CD14-positive monocyte (primary cell): ENCODE data around the gene HOXA5. TPM values are rescaled to one million over a fixed set of nuclear protein-coding genes. Genes with fewer than 3 reads are reported as not detected.
A peak's percentile ranks its signal among the peaks of the same experiment; 100 is the strongest.

Experiments
- DNase-seq, 3 donors: peaks; one replicate each; pipeline ENCODE4 v3.0.0-alpha.2; 2011 to 2022
- H2AFZ ChIP-seq: 2 replicates; pipeline ENCODE4 v1.6.0; 2012; ENCODE audit warnings: mild to moderate bottlenecking, low read depth, low read length, inconsistent platforms; ENCODE audit not compliant: insufficient read depth, poor library complexity, severe bottlenecking
- H3K27ac ChIP-seq, 2 donors: 1 replicate in 1 of 2; 2 replicates in 1 of 2; pipeline ENCODE4 v1.5.1; 2012 to 2013; ENCODE audit warnings: low read length in 2 of 2, control low read depth in 1 of 2, inconsistent platforms in 1 of 2, low read depth in 1 of 2, mild to moderate bottlenecking in 1 of 2
- H3K27me3 ChIP-seq, 2 donors: one replicate each; pipeline versions ENCODE4 v1.6.0 to v1.6.1; 2011 to 2013; ENCODE audit warnings: low read length in 2 of 2; ENCODE audit not compliant: control insufficient read depth in 2 of 2, insufficient read depth in 2 of 2
- H3K36me3 ChIP-seq, 2 donors: replicated peaks in 1 of 2; 1 replicate in 1 of 2; 2 replicates in 1 of 2; pipeline versions ENCODE4 v1.5.1 to v1.6.1; 2012 to 2013; ENCODE audit warnings: low read length in 2 of 2, control low read depth in 1 of 2, inconsistent platforms in 1 of 2, mild to moderate bottlenecking in 1 of 2; ENCODE audit not compliant: insufficient read depth in 2 of 2, control insufficient read depth in 1 of 2
- H3K4me1 ChIP-seq, 2 donors: 1 replicate in 1 of 2; 2 replicates in 1 of 2; pipeline versions ENCODE4 v1.5.1 to v1.6.1; 2012 to 2013; ENCODE audit warnings: low read length in 2 of 2, control low read depth in 1 of 2, inconsistent platforms in 1 of 2, mild to moderate bottlenecking in 1 of 2, moderate library complexity in 1 of 2; ENCODE audit not compliant: insufficient read depth in 2 of 2, control insufficient read depth in 1 of 2
- H3K4me2 ChIP-seq: replicated peaks from 2 replicates; pipeline ENCODE3; 2012; ENCODE audit warnings: low read length, moderate library complexity, mild to moderate bottlenecking; ENCODE audit not compliant: poor library complexity, severe bottlenecking; ENCODE audit errors: extremely low read depth
- H3K4me3 ChIP-seq, 3 experiments: fragments of 200-600 bp in 1 of 3; sonication (generic) in 1 of 3; replicated peaks in 1 of 3; 1 replicate in 2 of 3; 2 replicates in 1 of 3; pipeline ENCODE4 v1.5.1; 2011 to 2013; ENCODE audit warnings: low read length in 3 of 3, mild to moderate bottlenecking in 3 of 3, control low read depth in 2 of 3, low read depth in 2 of 3, inconsistent platforms in 1 of 3, moderate library complexity in 1 of 3
- H3K79me2 ChIP-seq: 2 replicates; pipeline ENCODE4 v1.6.0; 2012; ENCODE audit warnings: mild to moderate bottlenecking, control low read depth, inconsistent platforms, low read length, moderate library complexity; ENCODE audit not compliant: insufficient read depth
- H3K9ac ChIP-seq: 2 replicates; pipeline ENCODE4 v1.6.0; 2017; ENCODE audit warnings: low read length, mild to moderate bottlenecking; ENCODE audit not compliant: insufficient read depth, poor library complexity, severe bottlenecking
- H3K9me3 ChIP-seq, 2 donors: replicated peaks in 1 of 2; 1 replicate in 1 of 2; 2 replicates in 1 of 2; pipeline versions ENCODE4 v1.5.1 to v1.6.1; 2012 to 2013; ENCODE audit warnings: low read length in 2 of 2, control low read depth in 1 of 2; ENCODE audit not compliant: control insufficient read depth in 1 of 2, insufficient read depth in 1 of 2
- H4K20me1 ChIP-seq: 2 replicates; pipeline ENCODE4 v1.6.0; 2012; ENCODE audit warnings: mild to moderate bottlenecking, low read length, control low read depth, moderate library complexity; ENCODE audit not compliant: insufficient read depth
- H3K27ac Mint-ChIP-seq, 7 donors: one replicate each; pipeline ENCODE4 v1.8.0; 2020; ENCODE audit warnings: mild to moderate bottlenecking in 7 of 7, mixed read lengths in 7 of 7, moderate library complexity in 6 of 7, inconsistent platforms in 2 of 7
- H3K27me3 Mint-ChIP-seq, 3 donors: one replicate each; pipeline ENCODE4 v1.8.0; 2021 to 2022; ENCODE audit warnings: low read depth in 3 of 3, mild to moderate bottlenecking in 3 of 3, mixed read lengths in 3 of 3, moderate library complexity in 3 of 3, inconsistent platforms in 1 of 3
- H3K36me3 Mint-ChIP-seq, 2 donors: one replicate each; pipeline ENCODE4 v1.8.0; 2020; ENCODE audit warnings: mixed read lengths in 2 of 2, inconsistent platforms in 1 of 2, mild to moderate bottlenecking in 1 of 2
- H3K4me1 Mint-ChIP-seq: one replicate; pipeline ENCODE4 v1.8.0; 2020; ENCODE audit warnings: mild to moderate bottlenecking, mixed read lengths
- H3K4me3 Mint-ChIP-seq, 2 donors: one replicate each; pipeline ENCODE4 v1.8.0; 2020; ENCODE audit warnings: mild to moderate bottlenecking in 2 of 2, mixed read lengths in 2 of 2, moderate library complexity in 1 of 2
- H3K9me3 Mint-ChIP-seq, 7 donors: one replicate each; pipeline ENCODE4 v1.8.0; 2020 to 2022; ENCODE audit warnings: mixed read lengths in 7 of 7, mild to moderate bottlenecking in 6 of 7, moderate library complexity in 6 of 7, inconsistent platforms in 2 of 7
- WGBS: methylation state at CpG from one replicate; pipeline ENCODE4 v1.1.5; 2013; ENCODE audit warnings: missing lambda C conversion rate; ENCODE audit not compliant: insufficient coverage; 5-methylcytosine and 5-hydroxymethylcytosine counted together
- intact Hi-C, 2 donors: fragments of 100-400 bp; cut with micrococcal nuclease; formaldehyde crosslinking; loops; one replicate each; pipeline versions ENCODE4 v1.15.0 to v1.15.1; 2023
- polyA plus RNA-seq, 3 donors: library from polyadenylated mRNA; depleted of rRNA in 1 of 3; unstranded in 2 of 3; stranded (reverse) in 1 of 3; fragments of 300-500 nt in 2 of 3; fragments of >200 nt in 1 of 3; fragmentation: Illumina TruSeq in 2 of 3; gene quantifications; 1 replicate in 2 of 3; 2 replicates in 1 of 3; pipeline ENCODE4 v1.2.3, GENCODE V29; 2012 to 2021
- TF ChIP-seq, protein P1 (sequence below): fragments of 200-600 bp; IDR thresholded peaks from one replicate; pipeline ENCODE4 v1.8.0; 2022; ENCODE audit warnings: antibody characterized with exemption, mild to moderate bottlenecking

HOXA5 gene
- polyA plus RNA-seq, 3 donors, result 0.85 to 3.0 (median 1.8) TPM

- no peak overlapping the region for H3K4me3 ChIP-seq
- intact Hi-C loops, result loop anchor here (10.0 kb wide), 1 partner anchor 58 kb away; no protein-coding TSS in a partner anchor
- no CpG with 5 or more reads among the region's 1 CpG for whole genome bisulfite sequencing
Observed at GRCh38 chr7:27092819-27093110, 50.7 kb downstream of the HOXA5 start.

DNA sequence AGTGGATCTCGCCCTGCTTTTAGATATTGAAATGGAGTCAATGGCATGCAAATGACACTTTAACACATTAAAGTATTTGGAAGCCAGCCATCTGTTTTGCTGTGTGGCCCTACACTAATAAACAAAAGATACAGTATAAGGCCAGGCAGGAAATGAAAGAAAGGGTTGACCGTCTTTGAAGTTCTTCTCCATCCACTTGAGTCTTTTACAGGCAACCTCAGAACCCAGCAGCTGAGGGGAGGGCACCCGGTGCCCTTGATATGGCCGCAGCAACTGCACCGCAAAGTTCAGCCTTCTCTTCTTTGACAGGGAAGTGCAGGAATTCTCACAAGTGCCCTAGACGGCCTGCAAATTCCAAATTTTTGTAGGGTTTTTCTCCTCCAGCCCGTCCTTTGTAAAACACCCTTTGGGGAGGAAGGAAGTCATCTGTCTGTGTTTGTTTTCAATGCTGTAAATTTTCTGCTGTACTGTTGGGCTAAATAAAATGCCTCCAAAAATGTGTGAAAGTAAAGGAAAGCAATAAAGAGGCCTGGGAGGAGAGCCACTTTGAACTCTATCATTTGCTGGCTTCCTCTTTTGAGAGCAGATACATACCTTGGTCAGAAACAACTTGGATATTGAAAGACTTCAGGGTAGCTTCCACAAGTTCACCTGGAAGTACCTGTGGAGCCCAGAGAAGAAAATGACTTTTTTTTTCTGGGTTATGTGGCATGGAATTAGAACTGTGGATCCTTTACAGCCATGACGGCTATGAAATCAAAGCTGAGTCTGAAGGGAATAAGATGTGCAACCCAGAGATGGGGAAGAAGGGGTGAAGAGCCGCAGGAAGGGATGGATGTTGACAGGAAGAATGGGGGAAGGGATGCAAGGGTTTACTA lies 51.3 kb downstream of the HOXA5 start:
- Histone ChIP-seq H3K9ac (no peak overlapping the region), H3K36me3 (no peaks in the 10 kb centered on the region), H3K27me3 (peaks cover 79 to 83% of the 10 kb centered on the region in 2 donors), H2AFZ (no peak overlapping the region), H3K9me3 (peaks cover 4 to 25% of the 10 kb centered on the region in 2 donors), H3K4me3 (no peak overlapping the region), H3K4me2 (no peak overlapping the region), H3K79me2 (peaks cover 12% of the 10 kb centered on the region), H3K4me1 (peaks cover 25 to 33% of the 10 kb centered on the region in 2 donors), H4K20me1 (peaks cover 2% of the 10 kb centered on the region), H3K27ac (no peak overlapping the region)
- H3K4me1 Mint-ChIP-seq, result peaks cover 39% of the 10 kb centered on the region
- H3K27me3 Mint-ChIP-seq, result peaks cover 80 to 88% (median 83%) of the 10 kb centered on the region in 3 donors
- intact Hi-C loops, result loop anchor here (10.0 kb wide), 1 partner anchor 57 kb away; no protein-coding TSS in a partner anchor
- DNase-seq, result no peak
- H3K9me3 Mint-ChIP-seq, result peaks cover 0 to 37% (median 22%) of the 10 kb centered on the region in 7 donors
- H3K27ac Mint-ChIP-seq, result no peak overlapping the region
- TF ChIP-seq, protein P1, sequence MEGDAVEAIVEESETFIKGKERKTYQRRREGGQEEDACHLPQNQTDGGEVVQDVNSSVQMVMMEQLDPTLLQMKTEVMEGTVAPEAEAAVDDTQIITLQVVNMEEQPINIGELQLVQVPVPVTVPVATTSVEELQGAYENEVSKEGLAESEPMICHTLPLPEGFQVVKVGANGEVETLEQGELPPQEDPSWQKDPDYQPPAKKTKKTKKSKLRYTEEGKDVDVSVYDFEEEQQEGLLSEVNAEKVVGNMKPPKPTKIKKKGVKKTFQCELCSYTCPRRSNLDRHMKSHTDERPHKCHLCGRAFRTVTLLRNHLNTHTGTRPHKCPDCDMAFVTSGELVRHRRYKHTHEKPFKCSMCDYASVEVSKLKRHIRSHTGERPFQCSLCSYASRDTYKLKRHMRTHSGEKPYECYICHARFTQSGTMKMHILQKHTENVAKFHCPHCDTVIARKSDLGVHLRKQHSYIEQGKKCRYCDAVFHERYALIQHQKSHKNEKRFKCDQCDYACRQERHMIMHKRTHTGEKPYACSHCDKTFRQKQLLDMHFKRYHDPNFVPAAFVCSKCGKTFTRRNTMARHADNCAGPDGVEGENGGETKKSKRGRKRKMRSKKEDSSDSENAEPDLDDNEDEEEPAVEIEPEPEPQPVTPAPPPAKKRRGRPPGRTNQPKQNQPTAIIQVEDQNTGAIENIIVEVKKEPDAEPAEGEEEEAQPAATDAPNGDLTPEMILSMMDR, result no peak
- 0% methylated on average over 2 of the region's 9 CpGs for WGBS
- H3K36me3 Mint-ChIP-seq, result peaks cover 10 to 32% of the 10 kb centered on the region in 2 donors
- H3K4me3 Mint-ChIP-seq, result peak overlapping the region in 1 of 2 donors; percentile 95

More at GRCh38 chr7:27092819-27093110, 50.7 kb downstream of the HOXA5 start:
- Histone ChIP-seq H2AFZ (no peak overlapping the region), H3K4me2 (no peak overlapping the region), H3K9me3 (peaks cover 3 to 19% of the 10 kb centered on the region in 2 donors), H3K27me3 (peaks cover 73 to 83% of the 10 kb centered on the region in 2 donors), H3K36me3 (no peaks in the 10 kb centered on the region), H3K79me2 (peaks cover 18% of the 10 kb centered on the region), H3K4me1 (peaks cover 29 to 37% of the 10 kb centered on the region in 2 donors), H4K20me1 (peaks cover 8% of the 10 kb centered on the region), H3K27ac (no peak overlapping the region), H3K9ac (no peak overlapping the region)
- TF ChIP-seq, protein P1, result no peak
- DNase-seq, result no peak
- H3K4me1 Mint-ChIP-seq, result peaks cover 39% of the 10 kb centered on the region
- H3K9me3 Mint-ChIP-seq, result peaks cover 0 to 36% (median 18%) of the 10 kb centered on the region in 7 donors
- H3K27me3 Mint-ChIP-seq, result peaks cover 79 to 88% (median 82%) of the 10 kb centered on the region in 3 donors
- peaks cover 11 to 33% of the 10 kb centered on the region in 2 donors for H3K36me3 Mint-ChIP-seq
- peak overlapping the region in 1 of 2 donors; percentile 95 for H3K4me3 Mint-ChIP-seq
- no peak overlapping the region for H3K27ac Mint-ChIP-seq
